ENCODE results near the gene NCAPD2.

Gene NCAPD2

DNA sequence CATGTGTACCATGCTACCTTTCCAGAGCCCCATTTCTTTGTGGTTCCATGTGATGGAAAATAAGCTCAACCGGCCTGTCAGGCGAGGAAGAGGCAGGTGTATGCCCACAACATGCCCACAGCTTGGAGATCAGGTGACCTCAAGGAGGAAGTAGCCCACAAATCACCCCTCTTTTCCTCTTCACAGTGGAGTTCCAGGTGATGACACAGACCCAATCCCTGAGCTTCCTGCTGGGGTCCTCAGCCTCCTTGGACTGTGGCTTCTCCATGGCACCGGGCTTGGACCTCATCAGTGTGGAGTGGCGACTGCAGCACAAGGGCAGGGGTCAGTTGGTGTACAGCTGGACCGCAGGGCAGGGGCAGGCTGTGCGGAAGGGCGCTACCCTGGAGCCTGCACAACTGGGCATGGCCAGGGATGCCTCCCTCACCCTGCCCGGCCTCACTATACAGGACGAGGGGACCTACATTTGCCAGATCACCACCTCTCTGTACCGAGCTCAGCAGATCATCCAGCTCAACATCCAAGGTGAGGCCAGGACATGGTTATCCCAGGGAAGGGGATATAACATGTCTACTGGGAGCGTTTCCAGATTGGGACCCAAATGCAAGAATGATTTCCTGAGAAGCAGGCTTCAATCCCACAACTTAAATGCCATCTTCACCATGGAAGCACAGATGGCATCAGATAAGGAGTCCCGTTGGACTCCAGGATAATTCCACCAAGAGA, 36.5 kb upstream of the NCAPD2 start:
- Histone ChIP-seq H3K9ac (ENCODE audit: low read length) (no peak overlapping the region), H3K9me3 (ENCODE audit: control insufficient read depth, low read depth, low read length) (no peaks in the 10 kb centered on the region), H3K36me3 (ENCODE audit: control insufficient read depth, low read depth, low read length) (peaks cover 18% of the 10 kb centered on the region), H3K4me3 (ENCODE audit: low read length) (no peak overlapping the region), H3K27ac (ENCODE audit: low read length) (no peak overlapping the region), H3K4me1 (ENCODE audit: control insufficient read depth, low read depth, low read length) (peaks cover 9% of the 10 kb centered on the region), H3K27me3 (ENCODE audit: control insufficient read depth, insufficient read depth, low read length) (no peaks in the 10 kb centered on the region)

DNA sequence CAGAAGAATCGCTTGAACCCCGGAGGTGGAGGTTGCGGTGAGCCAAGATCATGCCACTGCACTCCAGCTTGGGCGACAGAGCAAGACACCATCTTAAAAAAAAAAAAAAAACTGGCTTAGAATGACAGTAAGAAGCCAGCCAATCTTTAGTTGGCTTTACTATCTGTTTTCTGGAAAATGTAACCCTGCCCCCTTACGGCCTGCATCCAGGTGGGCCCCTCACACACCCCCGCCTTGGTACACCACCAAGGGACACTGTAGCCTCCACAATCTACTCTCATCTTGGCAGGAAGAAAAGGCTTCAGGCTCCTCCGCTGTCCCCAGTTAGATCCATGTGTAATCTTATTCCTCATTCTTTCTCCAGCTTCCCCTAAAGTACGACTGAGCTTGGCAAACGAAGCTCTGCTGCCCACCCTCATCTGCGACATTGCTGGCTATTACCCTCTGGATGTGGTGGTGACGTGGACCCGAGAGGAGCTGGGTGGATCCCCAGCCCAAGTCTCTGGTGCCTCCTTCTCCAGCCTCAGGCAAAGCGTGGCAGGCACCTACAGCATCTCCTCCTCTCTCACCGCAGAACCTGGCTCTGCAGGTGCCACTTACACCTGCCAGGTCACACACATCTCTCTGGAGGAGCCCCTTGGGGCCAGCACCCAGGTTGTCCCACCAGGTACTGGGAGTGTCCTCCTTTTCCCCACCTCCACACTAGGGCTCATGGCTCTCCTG, 35.5 kb upstream of the NCAPD2 start:
- Histone ChIP-seq H3K4me1 (ENCODE audit: control insufficient read depth, low read depth, low read length) (no peaks in the 10 kb centered on the region), H3K27me3 (ENCODE audit: control insufficient read depth, insufficient read depth, low read length) (no peaks in the 10 kb centered on the region), H3K27ac (ENCODE audit: low read length) (no peak overlapping the region), H3K36me3 (ENCODE audit: control insufficient read depth, low read depth, low read length) (peaks cover 18% of the 10 kb centered on the region), H3K4me3 (ENCODE audit: low read length) (no peak overlapping the region), H3K9ac (ENCODE audit: low read length) (no peak overlapping the region), H3K9me3 (ENCODE audit: control insufficient read depth, low read depth, low read length) (no peaks in the 10 kb centered on the region)

DNA sequence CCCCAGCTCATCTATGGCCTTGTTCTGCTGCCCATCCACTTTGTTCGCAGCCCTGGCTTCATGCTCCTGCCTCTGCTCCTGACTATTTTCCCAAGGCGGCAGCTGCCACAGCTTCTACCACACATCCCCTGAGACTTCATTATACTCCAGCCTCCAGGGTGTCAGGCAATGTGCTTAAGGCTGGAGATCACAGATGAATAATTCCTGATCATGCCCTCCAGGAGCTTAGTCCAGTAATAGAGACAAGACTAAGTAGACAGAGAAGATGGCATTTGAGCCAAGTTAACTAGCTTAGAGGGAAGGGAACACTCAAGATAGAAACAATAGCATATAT, 34.9 kb upstream of the NCAPD2 start:
- Histone ChIP-seq H3K27me3 (ENCODE audit: control insufficient read depth, insufficient read depth, low read length) (no peaks in the 10 kb centered on the region), H3K36me3 (ENCODE audit: control insufficient read depth, low read depth, low read length) (peaks cover 22% of the 10 kb centered on the region), H3K4me1 (ENCODE audit: control insufficient read depth, low read depth, low read length) (no peaks in the 10 kb centered on the region), H3K9me3 (ENCODE audit: control insufficient read depth, low read depth, low read length) (no peaks in the 10 kb centered on the region), H3K9ac (ENCODE audit: low read length) (no peak overlapping the region), H3K27ac (ENCODE audit: low read length) (no peak overlapping the region), H3K4me3 (ENCODE audit: low read length) (no peak overlapping the region)

DNA sequence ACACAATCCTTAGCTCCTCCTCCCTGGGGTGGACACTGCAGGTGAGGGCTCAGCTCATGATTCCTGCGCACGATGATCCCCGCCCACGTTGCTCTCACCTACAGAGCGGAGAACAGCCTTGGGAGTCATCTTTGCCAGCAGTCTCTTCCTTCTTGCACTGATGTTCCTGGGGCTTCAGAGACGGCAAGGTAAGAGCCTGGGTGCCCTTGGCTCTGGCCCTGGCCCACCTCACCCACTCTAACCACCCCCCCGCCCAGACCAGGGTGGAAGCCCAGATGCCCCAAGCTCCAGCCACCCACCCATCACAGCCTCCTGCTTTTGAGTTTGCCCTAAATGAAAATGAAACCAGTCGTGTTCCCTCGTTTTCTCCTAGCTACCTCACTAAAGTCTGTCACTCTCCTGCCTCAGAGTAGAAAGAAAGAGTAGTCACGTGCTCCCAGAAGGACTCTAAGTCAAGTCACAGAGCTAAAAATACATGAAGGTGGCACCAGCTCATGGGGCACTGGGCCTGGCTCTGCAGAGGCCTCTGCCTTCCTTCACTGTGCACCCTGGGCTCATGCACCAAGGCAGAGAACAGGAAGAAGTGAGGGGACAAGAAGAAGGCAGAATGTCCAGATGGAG, 33.0 kb upstream of the NCAPD2 start:
- Histone ChIP-seq H3K4me1 (ENCODE audit: control insufficient read depth, low read depth, low read length) (no peaks in the 10 kb centered on the region), H3K9me3 (ENCODE audit: control insufficient read depth, low read depth, low read length) (no peaks in the 10 kb centered on the region), H3K27ac (ENCODE audit: low read length) (no peak overlapping the region), H3K36me3 (ENCODE audit: control insufficient read depth, low read depth, low read length) (peaks cover 32% of the 10 kb centered on the region), H3K9ac (ENCODE audit: low read length) (no peak overlapping the region), H3K4me3 (ENCODE audit: low read length) (no peak overlapping the region), H3K27me3 (ENCODE audit: control insufficient read depth, insufficient read depth, low read length) (no peaks in the 10 kb centered on the region)

DNA sequence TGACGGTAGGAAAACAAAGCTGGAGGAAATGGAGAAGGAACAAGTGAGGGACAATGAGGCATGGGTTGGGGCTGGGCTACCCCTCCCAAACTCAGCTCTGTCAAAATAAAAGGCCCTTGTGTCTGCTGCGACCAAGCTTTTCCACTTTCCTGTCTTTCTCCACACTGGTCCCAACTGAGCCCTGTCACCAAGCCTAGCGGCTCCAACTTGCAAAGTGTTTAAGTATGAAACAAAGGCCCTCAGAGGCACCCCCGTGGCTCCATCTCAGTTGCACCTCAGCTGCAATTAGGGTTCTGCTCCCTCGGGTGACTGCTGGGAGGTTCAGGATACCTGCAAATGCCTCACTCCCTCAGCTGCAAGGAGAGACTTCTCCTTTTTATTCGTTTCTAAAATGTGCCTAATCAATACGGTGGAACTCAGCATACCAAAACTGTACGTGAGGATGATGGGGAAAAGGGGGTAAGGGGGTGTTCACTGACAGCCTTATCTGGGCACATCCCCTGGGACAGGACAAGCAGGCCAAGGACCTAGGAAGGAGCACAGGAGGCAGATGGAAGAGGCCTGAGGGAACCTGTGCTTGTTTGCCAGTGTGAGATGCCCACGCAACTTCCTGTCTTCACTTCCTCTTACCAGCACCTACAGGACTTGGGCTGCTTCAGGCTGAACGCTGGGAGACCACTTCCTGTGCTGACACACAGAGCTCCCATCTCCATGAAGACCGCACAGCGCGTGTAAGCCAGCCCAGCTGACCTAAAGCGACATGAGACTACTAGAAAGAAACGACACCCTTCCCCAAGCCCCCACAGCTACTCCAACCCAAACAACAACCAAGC, 32.3 kb upstream of the NCAPD2 start:
- Histone ChIP-seq H3K36me3 (ENCODE audit: control insufficient read depth, low read depth, low read length) (peaks cover 32% of the 10 kb centered on the region), H3K4me1 (ENCODE audit: control insufficient read depth, low read depth, low read length) (no peaks in the 10 kb centered on the region), H3K4me3 (ENCODE audit: low read length) (no peak overlapping the region), H3K27me3 (ENCODE audit: control insufficient read depth, insufficient read depth, low read length) (no peaks in the 10 kb centered on the region), H3K9ac (ENCODE audit: low read length) (no peak overlapping the region), H3K9me3 (ENCODE audit: control insufficient read depth, low read depth, low read length) (no peaks in the 10 kb centered on the region), H3K27ac (ENCODE audit: low read length) (no peak overlapping the region)

DNA sequence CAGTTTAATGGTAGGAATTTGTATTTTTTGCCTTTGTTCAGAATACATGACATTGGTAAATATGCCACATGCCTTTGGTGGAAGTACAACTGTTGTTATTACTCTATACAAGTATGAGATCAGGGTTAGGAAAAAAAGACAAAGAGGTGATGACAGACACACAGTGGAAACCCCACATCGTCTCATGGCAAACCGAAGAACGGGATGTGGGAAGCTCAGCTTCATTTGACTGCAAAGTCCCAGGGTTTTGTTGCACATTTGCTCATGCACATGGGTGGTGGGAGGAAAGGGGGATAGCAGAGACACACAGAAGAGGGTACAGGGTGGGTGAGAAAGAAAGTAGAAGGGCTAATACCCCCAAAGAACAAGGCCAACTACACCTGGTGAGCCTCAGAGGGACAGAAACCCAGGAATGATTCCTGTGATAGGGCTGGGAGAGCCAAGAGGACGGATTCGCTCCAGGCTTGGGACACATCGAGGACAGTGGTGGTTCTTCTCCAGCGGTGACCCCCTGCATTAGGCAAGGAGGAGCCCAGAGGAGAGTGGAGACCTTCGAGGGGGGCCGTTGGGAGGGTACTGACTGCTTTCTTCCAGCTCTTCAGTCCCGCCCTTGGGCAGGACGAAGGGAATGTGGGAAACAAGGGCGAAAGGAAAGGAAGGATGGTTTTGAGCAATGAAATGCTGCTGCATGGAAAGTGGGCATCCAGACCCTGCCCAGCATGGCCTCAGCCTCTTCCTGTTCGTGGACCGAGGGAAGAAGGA, 31.5 kb upstream of the NCAPD2 start:
- H3K27me3 ChIP-seq (ENCODE audit: control insufficient read depth, insufficient read depth, low read length): no peaks in the 10 kb centered on the region
- H3K36me3 ChIP-seq (ENCODE audit: control insufficient read depth, low read depth, low read length): peaks cover 32% of the 10 kb centered on the region
- H3K9me3 ChIP-seq (ENCODE audit: control insufficient read depth, low read depth, low read length): no peaks in the 10 kb centered on the region
- H3K4me1 ChIP-seq (ENCODE audit: control insufficient read depth, low read depth, low read length): no peaks in the 10 kb centered on the region
- no peak overlapping the region for H3K4me3 ChIP-seq (ENCODE audit: low read length)
- no peak overlapping the region for H3K27ac ChIP-seq (ENCODE audit: low read length)
- no peak overlapping the region for H3K9ac ChIP-seq (ENCODE audit: low read length)

DNA sequence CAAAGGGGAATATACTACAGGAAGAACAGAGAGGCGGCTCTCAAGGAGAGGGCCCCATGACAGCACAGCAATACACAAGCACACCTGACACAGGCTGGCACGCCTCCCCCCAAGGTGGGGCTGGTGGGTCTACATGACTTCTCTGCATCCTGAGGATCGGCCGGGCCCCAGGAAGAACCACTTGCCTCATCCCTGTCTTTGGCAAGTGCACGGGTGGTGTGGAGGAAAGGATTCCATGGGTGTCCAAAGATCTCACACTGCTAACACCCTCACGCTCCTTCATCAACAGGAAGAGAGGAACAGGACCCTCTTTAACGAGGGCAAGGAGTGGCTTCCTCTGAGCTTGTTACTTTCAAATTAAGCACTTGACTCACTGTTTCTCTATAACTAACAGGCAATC, 30.7 kb upstream of the NCAPD2 start:
- peaks cover 32% of the 10 kb centered on the region for H3K36me3 ChIP-seq (ENCODE audit: control insufficient read depth, low read depth, low read length)
- H3K27ac ChIP-seq (ENCODE audit: low read length): no peak overlapping the region
- no peaks in the 10 kb centered on the region for H3K27me3 ChIP-seq (ENCODE audit: control insufficient read depth, insufficient read depth, low read length)
- no peaks in the 10 kb centered on the region for H3K4me1 ChIP-seq (ENCODE audit: control insufficient read depth, low read depth, low read length)
- H3K9ac ChIP-seq (ENCODE audit: low read length): no peak overlapping the region
- H3K9me3 ChIP-seq (ENCODE audit: control insufficient read depth, low read depth, low read length): no peaks in the 10 kb centered on the region
- H3K4me3 ChIP-seq (ENCODE audit: low read length): no peak overlapping the region

DNA sequence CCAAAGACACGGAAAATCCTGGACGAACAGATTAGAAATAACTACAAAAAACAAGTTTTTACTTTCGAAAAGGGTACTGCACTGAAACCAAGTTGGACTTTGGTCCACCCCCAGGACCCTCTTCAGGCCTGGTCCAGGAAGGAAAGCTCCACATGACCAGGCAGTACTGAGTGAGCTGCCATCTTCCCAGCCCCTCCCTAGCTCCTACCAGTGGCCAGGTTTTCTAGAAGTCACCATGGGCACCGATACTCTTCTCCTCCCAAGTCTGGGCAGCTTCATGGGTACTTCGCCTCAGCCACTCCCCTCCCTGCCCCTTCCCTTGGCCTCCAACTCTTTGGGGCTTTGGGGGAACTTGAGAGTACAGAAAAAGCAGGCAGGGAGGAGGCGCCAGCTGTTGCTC, 30.0 kb upstream of the NCAPD2 start:
- H3K27me3 ChIP-seq (ENCODE audit: control insufficient read depth, insufficient read depth, low read length): no peaks in the 10 kb centered on the region
- H3K9me3 ChIP-seq (ENCODE audit: control insufficient read depth, low read depth, low read length): no peaks in the 10 kb centered on the region
- no peaks in the 10 kb centered on the region for H3K4me1 ChIP-seq (ENCODE audit: control insufficient read depth, low read depth, low read length)
- H3K4me3 ChIP-seq (ENCODE audit: low read length): no peak overlapping the region
- H3K27ac ChIP-seq (ENCODE audit: low read length): no peak overlapping the region
- peaks cover 32% of the 10 kb centered on the region for H3K36me3 ChIP-seq (ENCODE audit: control insufficient read depth, low read depth, low read length)
- H3K9ac ChIP-seq (ENCODE audit: low read length): no peak overlapping the region

DNA sequence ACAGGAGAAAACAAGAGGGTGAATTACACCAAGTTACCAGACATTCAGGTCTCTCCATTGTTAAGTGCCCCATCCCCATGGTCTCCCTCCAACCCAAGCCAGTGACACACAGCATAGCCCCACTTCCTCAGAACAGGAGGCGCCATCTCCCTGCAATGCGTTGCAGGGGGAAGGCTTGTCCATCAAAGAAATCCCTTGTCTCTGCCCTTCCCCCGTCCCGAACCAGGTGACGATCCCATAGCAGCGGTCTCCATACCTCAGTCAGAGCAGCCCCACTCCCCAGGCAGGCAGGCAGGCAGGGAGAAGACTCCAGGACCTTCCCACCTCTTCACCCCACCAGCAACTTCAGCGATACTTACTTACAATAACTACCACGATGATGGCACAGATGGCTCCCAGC, 29.4 kb upstream of the NCAPD2 start:
- Histone ChIP-seq H3K27ac (ENCODE audit: low read length) (no peak overlapping the region), H3K36me3 (ENCODE audit: control insufficient read depth, low read depth, low read length) (peaks cover 32% of the 10 kb centered on the region), H3K9ac (ENCODE audit: low read length) (no peak overlapping the region), H3K9me3 (ENCODE audit: control insufficient read depth, low read depth, low read length) (no peaks in the 10 kb centered on the region), H3K4me3 (ENCODE audit: low read length) (no peak overlapping the region), H3K4me1 (ENCODE audit: control insufficient read depth, low read depth, low read length) (peaks cover under 1% of the 10 kb centered on the region), H3K27me3 (ENCODE audit: control insufficient read depth, insufficient read depth, low read length) (no peaks in the 10 kb centered on the region)

DNA sequence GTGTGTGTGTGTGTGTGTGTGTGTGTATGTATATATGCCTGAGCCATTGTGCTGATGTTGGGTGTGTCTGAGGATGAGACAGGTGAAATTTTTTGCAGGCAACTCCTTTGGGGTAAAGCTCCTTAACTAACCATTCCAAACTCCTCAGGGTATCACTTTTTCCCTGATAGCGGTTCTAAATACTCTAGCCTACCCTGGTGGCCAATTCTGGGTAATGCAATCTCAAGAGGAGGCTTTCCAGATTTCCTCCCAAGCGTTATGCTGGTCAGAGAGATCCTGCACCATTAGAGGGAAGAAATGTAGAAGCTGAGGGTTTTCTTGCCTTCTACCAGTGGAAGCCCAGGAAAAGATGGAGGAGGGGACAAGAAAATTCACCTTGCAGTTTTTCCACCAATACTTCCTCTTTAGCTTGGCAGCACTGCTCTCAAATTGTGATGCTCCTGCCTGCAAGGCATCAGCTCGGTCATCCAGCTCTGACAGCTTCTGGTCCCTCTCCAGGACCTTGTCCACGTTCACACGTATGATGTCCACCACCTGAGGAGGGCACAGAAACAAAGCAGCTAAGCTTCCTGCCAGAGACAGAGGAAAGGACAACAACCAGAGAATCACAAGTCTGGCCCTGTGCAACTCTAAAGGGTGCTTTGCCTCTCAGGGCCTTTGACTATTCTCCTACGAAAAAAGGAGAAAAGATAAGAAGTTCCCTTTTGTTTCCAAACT, 28.3 kb upstream of the NCAPD2 start:
- Histone ChIP-seq H3K9me3 (ENCODE audit: control insufficient read depth, low read depth, low read length) (no peaks in the 10 kb centered on the region), H3K4me3 (ENCODE audit: low read length) (no peak overlapping the region), H3K4me1 (ENCODE audit: control insufficient read depth, low read depth, low read length) (peaks cover 5% of the 10 kb centered on the region), H3K27ac (ENCODE audit: low read length) (no peak overlapping the region), H3K27me3 (ENCODE audit: control insufficient read depth, insufficient read depth, low read length) (no peaks in the 10 kb centered on the region), H3K9ac (ENCODE audit: low read length) (no peak overlapping the region), H3K36me3 (ENCODE audit: control insufficient read depth, low read depth, low read length) (peaks cover 31% of the 10 kb centered on the region)
